ENCODE measurements around the gene TBC1D3L.
"Not testable (repeated sequence)": the region's sequence is repeated elsewhere in the genome, so short reads cannot be mapped to it uniquely, and the experiment has no call there.

Gene TBC1D3L

GRCh38 chr17:37988960-37989359, at the start of gene TBC1D3L:
Gene TBC1D3L (minus strand): TSS chr17:37989060. CDS start chr17:37987520, 1,540 bp downstream.
- DNase-seq: not testable (repeated sequence)

- DNase-seq: not testable (repeated sequence)
Measured at GRCh38 chr17:38003676-38004075, 14.8 kb upstream of the TBC1D3L start, which contains the start of gene TBC1D3D. Gene TBC1D3D (plus strand): TSS chr17:38003976. CDS start chr17:38005561, 1,585 bp downstream.
